ENCODE measurements around the gene TRPC5OS. TPM values are rescaled to one million over a fixed set of nuclear protein-coding genes. Genes with fewer than 3 reads are reported as not detected.

Gene TRPC5OS
- total RNA-seq, 2 donors from 2014 or later = not detected

DNA sequence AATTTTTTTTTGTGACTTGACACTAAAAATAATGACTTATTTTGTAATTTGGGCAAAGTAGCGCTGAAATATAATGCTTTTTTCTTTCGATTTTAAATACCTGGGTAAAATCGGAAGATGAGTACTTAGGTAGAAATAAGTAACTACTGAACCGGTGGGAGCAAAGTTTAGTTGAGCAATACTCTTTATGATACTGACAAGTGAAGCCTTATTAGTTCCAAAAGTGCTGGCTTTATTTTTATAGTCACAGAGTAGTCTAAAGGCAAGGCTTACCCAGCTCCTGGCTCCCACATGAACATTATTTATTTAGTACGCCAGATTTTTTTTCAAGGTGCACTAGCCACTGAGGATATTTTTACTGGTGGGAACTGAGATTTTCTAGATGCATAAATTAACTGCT, 14.4 kb upstream of the TRPC5OS start:
- H3K27ac ChIP-seq = no peak overlapping the region
- intact Hi-C loops (cut with DNase I) = no loop called here
- TF ChIP-seq, protein P1, sequence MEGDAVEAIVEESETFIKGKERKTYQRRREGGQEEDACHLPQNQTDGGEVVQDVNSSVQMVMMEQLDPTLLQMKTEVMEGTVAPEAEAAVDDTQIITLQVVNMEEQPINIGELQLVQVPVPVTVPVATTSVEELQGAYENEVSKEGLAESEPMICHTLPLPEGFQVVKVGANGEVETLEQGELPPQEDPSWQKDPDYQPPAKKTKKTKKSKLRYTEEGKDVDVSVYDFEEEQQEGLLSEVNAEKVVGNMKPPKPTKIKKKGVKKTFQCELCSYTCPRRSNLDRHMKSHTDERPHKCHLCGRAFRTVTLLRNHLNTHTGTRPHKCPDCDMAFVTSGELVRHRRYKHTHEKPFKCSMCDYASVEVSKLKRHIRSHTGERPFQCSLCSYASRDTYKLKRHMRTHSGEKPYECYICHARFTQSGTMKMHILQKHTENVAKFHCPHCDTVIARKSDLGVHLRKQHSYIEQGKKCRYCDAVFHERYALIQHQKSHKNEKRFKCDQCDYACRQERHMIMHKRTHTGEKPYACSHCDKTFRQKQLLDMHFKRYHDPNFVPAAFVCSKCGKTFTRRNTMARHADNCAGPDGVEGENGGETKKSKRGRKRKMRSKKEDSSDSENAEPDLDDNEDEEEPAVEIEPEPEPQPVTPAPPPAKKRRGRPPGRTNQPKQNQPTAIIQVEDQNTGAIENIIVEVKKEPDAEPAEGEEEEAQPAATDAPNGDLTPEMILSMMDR (IDR thresholded peaks at IDR 0.05) = no peak

DNA sequence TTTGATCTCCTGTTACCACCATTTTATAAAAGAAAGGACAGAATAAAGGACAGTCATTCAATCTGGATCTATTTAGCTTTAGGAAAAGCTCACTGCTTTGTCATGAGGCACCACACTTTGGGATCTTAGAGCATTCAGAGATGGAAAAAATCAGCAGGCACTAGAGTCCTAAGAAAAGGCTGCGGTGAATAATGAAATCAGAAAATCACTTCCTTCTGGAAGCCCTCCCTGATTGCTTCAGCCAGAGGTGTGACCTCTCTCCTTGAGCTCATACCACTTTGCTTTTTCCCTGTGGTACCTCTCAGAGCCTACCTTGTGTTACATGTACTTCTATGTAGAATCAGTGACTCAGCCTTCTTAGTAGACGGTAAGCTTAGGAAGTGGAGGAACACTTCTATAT, 8.7 kb upstream of the TRPC5OS start:
- intact Hi-C loops (cut with DNase I) = no loop called here
- Histone ChIP-seq H3K27ac (no peak overlapping the region), H3K36me3 (no peaks in the 10 kb centered on the region), H3K9me3 (no peaks in the 10 kb centered on the region), H3K4me3 (no peak overlapping the region), H3K9ac (ENCODE audit: low read depth in 2 of 2, low read length in 2 of 2) (no peak overlapping the region), H3K4me1 (no peaks in the 10 kb centered on the region), H3K27me3 (no peaks in the 10 kb centered on the region)
- TF ChIP-seq, protein P1 (IDR thresholded peaks at IDR 0.05) = no peak
- DNase-seq = no peak

More for the DNA sequence above, 14.4 kb upstream of the TRPC5OS start:
- Histone ChIP-seq H3K9me3 (no peaks in the 10 kb centered on the region), H3K4me3 (no peak overlapping the region), H3K27me3 (peaks cover 3% of the 10 kb centered on the region), H3K4me1 (no peaks in the 10 kb centered on the region), H3K9ac (ENCODE audit: low read depth in 2 of 2, low read length in 2 of 2) (no peak overlapping the region), H3K36me3 (no peaks in the 10 kb centered on the region)
- no peak for DNase-seq

DNA sequence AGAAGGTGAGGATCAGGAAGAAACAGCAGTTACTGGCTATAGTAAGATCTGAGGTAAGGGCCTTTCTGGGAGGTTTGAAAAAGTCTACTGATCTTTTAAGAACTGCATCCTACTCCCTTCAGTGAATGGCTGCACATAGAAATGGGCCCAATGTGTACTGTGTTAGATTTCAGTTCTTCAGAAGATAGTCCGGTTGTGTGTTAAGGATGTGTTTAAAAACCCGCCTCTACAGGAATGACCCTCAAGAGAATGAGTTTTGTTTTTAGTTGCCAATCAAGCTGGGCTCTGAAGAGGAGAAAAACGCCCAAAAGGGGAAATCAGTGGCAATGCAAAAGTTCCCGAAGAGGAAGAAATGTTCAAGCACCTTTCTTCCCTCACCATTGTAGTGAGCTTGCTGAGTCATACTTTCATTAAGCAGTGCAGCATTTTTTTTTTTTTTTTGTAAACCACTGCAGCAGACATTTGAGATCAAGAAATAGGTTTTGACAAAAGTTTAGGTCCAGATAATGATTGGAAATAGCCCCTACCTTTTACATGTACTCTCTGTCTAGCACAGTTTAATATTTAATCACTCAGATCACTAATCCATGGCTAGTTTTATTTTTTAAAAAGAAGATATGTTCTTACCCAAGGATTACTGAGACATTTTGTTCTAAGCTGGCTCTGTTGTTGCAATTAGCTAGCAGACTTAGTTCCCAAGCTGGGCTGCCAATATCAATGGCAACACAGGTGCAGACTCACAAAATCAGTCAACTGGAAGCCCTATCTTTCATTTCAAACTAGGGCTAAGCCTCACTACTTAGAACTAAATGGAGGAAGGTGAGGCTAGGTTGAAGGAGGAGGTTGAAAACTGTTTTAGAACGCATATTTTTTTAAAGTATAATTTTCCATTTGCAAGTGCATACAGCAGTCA, 7.0 kb upstream of the TRPC5OS start:
- Histone ChIP-seq H3K4me3 (no peak overlapping the region), H3K36me3 (no peaks in the 10 kb centered on the region), H3K27me3 (no peaks in the 10 kb centered on the region), H3K9ac (ENCODE audit: low read depth in 2 of 2, low read length in 2 of 2) (no peak overlapping the region), H3K9me3 (no peaks in the 10 kb centered on the region), H3K27ac (no peak overlapping the region), H3K4me1 (no peaks in the 10 kb centered on the region)
- TF ChIP-seq, protein P1 (IDR thresholded peaks at IDR 0.05) = no peak
- no peak for DNase-seq
- intact Hi-C loops (cut with DNase I) = no loop called here

DNA sequence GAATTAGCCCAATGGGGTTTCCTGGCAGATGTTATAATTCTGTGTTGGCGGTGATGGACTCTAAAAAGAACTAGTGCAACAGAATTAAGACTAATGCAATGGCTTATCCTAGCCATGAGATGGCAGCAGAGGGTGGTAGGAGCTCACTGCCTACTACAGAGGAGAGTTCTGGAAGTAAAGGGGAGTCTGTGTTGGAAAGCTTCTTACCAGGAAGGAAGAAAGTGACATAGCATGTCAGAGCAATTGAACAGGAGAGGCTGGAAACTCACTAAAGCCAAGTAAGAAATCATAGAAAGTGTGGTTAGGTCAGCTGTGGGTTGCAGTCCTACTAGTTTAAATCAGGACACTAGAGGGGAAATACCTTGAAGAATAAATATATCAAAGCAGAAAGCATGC, 6.3 kb upstream of the TRPC5OS start:
- DNase-seq = peak; percentile 24
- Histone ChIP-seq H3K4me3 (no peak overlapping the region), H3K9me3 (no peaks in the 10 kb centered on the region), H3K36me3 (no peaks in the 10 kb centered on the region), H3K27me3 (no peaks in the 10 kb centered on the region), H3K27ac (no peak overlapping the region), H3K4me1 (no peaks in the 10 kb centered on the region), H3K9ac (ENCODE audit: low read depth in 2 of 2, low read length in 2 of 2) (no peak overlapping the region)
- intact Hi-C loops (cut with DNase I) = no loop called here
- TF ChIP-seq, protein P1 (IDR thresholded peaks at IDR 0.05) = peak; percentile 63

DNA sequence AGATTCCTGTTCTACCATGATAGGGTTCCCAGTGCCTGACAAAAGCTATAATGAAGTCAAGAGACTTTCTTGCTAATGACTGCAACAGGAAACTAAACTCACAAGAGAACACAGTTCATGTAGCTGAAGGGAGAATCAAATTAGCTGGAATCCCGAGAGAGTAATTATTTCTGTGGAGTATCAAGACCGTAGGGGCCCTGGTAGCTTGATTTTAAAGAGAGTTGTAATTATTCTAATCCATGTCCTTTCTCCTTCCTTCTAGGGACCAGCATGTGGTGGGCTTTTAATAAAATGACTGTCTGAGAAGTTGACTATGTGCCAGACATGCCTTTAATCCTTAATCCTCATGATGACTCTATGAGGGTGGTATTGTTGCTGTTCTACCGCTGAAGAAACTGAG, 1.7 kb upstream of the TRPC5OS start:
- Histone ChIP-seq H3K36me3 (no peaks in the 10 kb centered on the region), H3K27ac (no peak overlapping the region), H3K9ac (ENCODE audit: low read depth in 2 of 2, low read length in 2 of 2) (no peak overlapping the region), H3K4me1 (no peaks in the 10 kb centered on the region), H3K27me3 (no peaks in the 10 kb centered on the region), H3K9me3 (no peaks in the 10 kb centered on the region), H3K4me3 (no peak overlapping the region)
- TF ChIP-seq, protein P1 (IDR thresholded peaks at IDR 0.05) = no peak
- intact Hi-C loops (cut with DNase I) = no loop called here
- DNase-seq = no peak
